ENCODE data around the gene PACSIN2. TPM values are rescaled to one million over a fixed set of nuclear protein-coding genes. Genes with fewer than 3 reads are reported as not detected.
"Not testable (repeated sequence)": the region's sequence is repeated elsewhere in the genome, so short reads cannot be mapped to it uniquely, and the experiment has no call there.

The PACSIN2 gene
- total and polyA plus RNA-seq, 8 donors, result 24.9 to 154 (median 71.6) TPM

- H3K36me3 ChIP-seq, result no peaks in the 10 kb centered on the region
- TF ChIP-seq EP300 (IDR thresholded peaks at IDR 0.05) (no peak), CTCF (IDR thresholded peaks at IDR 0.05) (no peak), POLR2AphosphoS5 (IDR thresholded peaks at IDR 0.05) (no peak), POLR2A (IDR thresholded peaks at IDR 0.05) (no peak)
- H3K27me3 ChIP-seq, result no peaks in the 10 kb centered on the region
- whole genome bisulfite sequencing, 5 donors, result 27 to 47% (median 37%) methylated on average over 3 of the region's 3 CpGs
- no peaks in the 10 kb centered on the region for H3K9me3 ChIP-seq
- H3K4me3 ChIP-seq, result no peak overlapping the region
- intact Hi-C loops (cut with DNase I; ENCODE audit: low total_unique reads), result no loop called here
- no peak for DNase-seq
- peaks cover 57 to 97% (median 74%) of the 10 kb centered on the region in 4 donors for H3K4me1 ChIP-seq
- peak overlapping the region in 4 of 5 donors; percentile 34 to 64 (median 54) for H3K27ac ChIP-seq
Measured at GRCh38 chr22:43001271-43002201, 13.4 kb downstream of the PACSIN2 start.

- intact Hi-C loops (cut with DNase I; ENCODE audit: low total_unique reads), result no loop called here
- Histone ChIP-seq H3K4me1 (peaks cover 66 to 99% (median 79%) of the 10 kb centered on the region in 4 donors), H3K27ac (peak overlapping the region in 4 of 5 donors; percentile 34 to 64 (median 54))
Measured at GRCh38 chr22:43000441-43001175, 14.3 kb downstream of the PACSIN2 start.

GRCh38 chr22:42997582-42998090 is 17.3 kb downstream of the PACSIN2 start:
- TF ChIP-seq POLR2A (IDR thresholded peaks at IDR 0.05), result no peak
- TF ChIP-seq CTCF (IDR thresholded peaks at IDR 0.05), result no peak
- TF ChIP-seq EP300 (IDR thresholded peaks at IDR 0.05), result no peak
- no peak for TF ChIP-seq POLR2AphosphoS5 (IDR thresholded peaks at IDR 0.05)
- 61 to 70% (median 65%) methylated on average over 6 of the region's 6 CpGs for WGBS, 5 donors
- no peaks in the 10 kb centered on the region for H3K36me3 ChIP-seq
- no peak overlapping the region for H3K4me3 ChIP-seq
- intact Hi-C loops (cut with DNase I; ENCODE audit: low total_unique reads), result no loop called here
- H3K27me3 ChIP-seq, result no peaks in the 10 kb centered on the region
- no peak for DNase-seq
- no peaks in the 10 kb centered on the region for H3K9me3 ChIP-seq
- peaks cover 71 to 99% (median 85%) of the 10 kb centered on the region in 4 donors for H3K4me1 ChIP-seq
- peak overlapping the region; percentile 13 to 96 (median 93) for H3K27ac ChIP-seq

More at GRCh38 chr22:43000441-43001175, 14.3 kb downstream of the PACSIN2 start:
- 70 to 91% (median 83%) methylated on average over 8 of the region's 8 CpGs for WGBS, 5 donors
- H3K9me3 ChIP-seq, result no peaks in the 10 kb centered on the region
- TF ChIP-seq CTCF (IDR thresholded peaks at IDR 0.05), result no peak
- no peaks in the 10 kb centered on the region for H3K36me3 ChIP-seq
- H3K27me3 ChIP-seq, result no peaks in the 10 kb centered on the region
- DNase-seq, result no peak
- no peak overlapping the region for H3K4me3 ChIP-seq

- intact Hi-C loops (cut with DNase I; ENCODE audit: low total_unique reads), result no loop called here
- Histone ChIP-seq H3K27me3 (no peaks in the 10 kb centered on the region), H3K36me3 (no peaks in the 10 kb centered on the region), H3K4me3 (no peak overlapping the region), H3K27ac (peak overlapping the region; percentile 85 to 96 (median 93)), H3K9me3 (no peaks in the 10 kb centered on the region), H3K4me1 (peaks cover 65 to 97% (median 82%) of the 10 kb centered on the region in 4 donors)
- no peak for DNase-seq
- 38 to 48% (median 42%) methylated on average over 10 of the region's 10 CpGs for WGBS, 5 donors
- TF ChIP-seq POLR2A (IDR thresholded peaks at IDR 0.05), result no peak
- TF ChIP-seq CTCF (IDR thresholded peaks at IDR 0.05), result no peak
- TF ChIP-seq POLR2AphosphoS5 (IDR thresholded peaks at IDR 0.05), result no peak
- no peak for TF ChIP-seq EP300 (IDR thresholded peaks at IDR 0.05)
Measured at GRCh38 chr22:42996646-42997365, 18.1 kb downstream of the PACSIN2 start.

- H3K4me3 ChIP-seq; H3K9me3 ChIP-seq; intact Hi-C loops (cut with DNase I; ENCODE audit: low total_unique reads); H3K36me3 ChIP-seq; H3K27me3 ChIP-seq: not testable (repeated sequence)
- peak in 1 of 2 donors; percentile 21 for DNase-seq
- peaks cover 63 to 95% (median 82%) of the 10 kb centered on the region in 4 donors for H3K4me1 ChIP-seq
- H3K27ac ChIP-seq, result peak overlapping the region; percentile 85 to 96 (median 93)
- 40 to 68% (median 47%) methylated on average over 7 of the region's 7 CpGs for WGBS, 5 donors
Measured at GRCh38 chr22:42995654-42996053, 19.3 kb downstream of the PACSIN2 start.
